H9 (cell line): ENCODE data around the gene BRCC3. TPM values are rescaled to one million over a fixed set of nuclear protein-coding genes. Genes with fewer than 3 reads are reported as not detected.

Source experiments
- DNase-seq: peaks from one replicate; pipeline ENCODE4 v3.0.0-alpha.2; 2017
- H2AFZ ChIP-seq: one replicate; pipeline ENCODE4 v1.6.1; 2013; ENCODE audit warnings: mild to moderate bottlenecking, low read length, control low read depth, moderate library complexity
- H2AK5ac ChIP-seq: 2 replicates; pipeline ENCODE4 v1.6.1; 2013; ENCODE audit warnings: low read length, control low read depth, mixed read lengths; ENCODE audit not compliant: insufficient read length
- H2BK120ac ChIP-seq: one replicate; pipeline ENCODE4 v1.6.1; 2013; ENCODE audit warnings: low read depth, mild to moderate bottlenecking, low read length, control low read depth, inconsistent platforms; ENCODE audit not compliant: poor library complexity, severe bottlenecking
- H2BK12ac ChIP-seq: 2 replicates; pipeline ENCODE4 v1.6.1; 2013; ENCODE audit warnings: low read length, control low read depth, mixed read lengths, low read depth; ENCODE audit not compliant: insufficient read length
- H2BK15ac ChIP-seq: 2 replicates; pipeline ENCODE4 v1.6.1; 2013; ENCODE audit warnings: low read depth, low read length, control low read depth
- H2BK20ac ChIP-seq: one replicate; pipeline ENCODE4 v1.6.1; 2013; ENCODE audit warnings: low read depth, mild to moderate bottlenecking, low read length, control low read depth, inconsistent platforms; ENCODE audit not compliant: poor library complexity, severe bottlenecking
- H2BK5ac ChIP-seq: 2 replicates; pipeline ENCODE4 v1.6.1; 2013; ENCODE audit warnings: low read length, control low read depth, mixed read lengths; ENCODE audit not compliant: insufficient read length
- H3K14ac ChIP-seq: 2 replicates; pipeline ENCODE4 v1.6.1; 2013; ENCODE audit warnings: low read length, control low read depth; ENCODE audit not compliant: insufficient read depth
- H3K18ac ChIP-seq: 2 replicates; pipeline ENCODE4 v1.6.1; 2013; ENCODE audit warnings: low read depth, mild to moderate bottlenecking, mixed read lengths, low read length, control low read depth; ENCODE audit not compliant: insufficient read length
- H3K23ac ChIP-seq: 2 replicates; pipeline ENCODE4 v1.6.1; 2013; ENCODE audit warnings: low read length, control low read depth, mixed read lengths, low read depth; ENCODE audit not compliant: insufficient read length
- H3K23me2 ChIP-seq: 2 replicates; pipeline ENCODE4 v1.6.1; 2013; ENCODE audit warnings: low read depth, mild to moderate bottlenecking, mixed read lengths, low read length, control low read depth; ENCODE audit not compliant: insufficient read length, poor library complexity, severe bottlenecking
- H3K27ac ChIP-seq: 2 replicates; pipeline ENCODE4 v1.5.1; 2013; ENCODE audit warnings: low read length, control low read depth, mixed read lengths, low read depth; ENCODE audit not compliant: insufficient read length
- H3K27me3 ChIP-seq: 2 replicates; pipeline ENCODE4 v1.6.1; 2013; ENCODE audit warnings: low read length, control low read depth, inconsistent platforms; ENCODE audit not compliant: insufficient read depth
- H3K4ac ChIP-seq: 2 replicates; pipeline ENCODE4 v1.6.1; 2013; ENCODE audit warnings: low read depth, mild to moderate bottlenecking, control low read depth, inconsistent platforms, low read length, moderate library complexity
- H3K4me1 ChIP-seq: 2 replicates; pipeline ENCODE4 v1.6.1; 2013; ENCODE audit warnings: low read length, control low read depth, inconsistent platforms; ENCODE audit not compliant: insufficient read depth
- H3K4me2 ChIP-seq: 2 replicates; pipeline ENCODE4 v1.6.1; 2013; ENCODE audit warnings: low read length, control low read depth, mixed read lengths; ENCODE audit not compliant: insufficient read length, insufficient read depth
- H3K56ac ChIP-seq: 2 replicates; pipeline ENCODE4 v1.6.1; 2013; ENCODE audit warnings: low read depth, mild to moderate bottlenecking, mixed read lengths, low read length, control low read depth; ENCODE audit not compliant: insufficient read length
- H3K79me1 ChIP-seq: 2 replicates; pipeline ENCODE4 v1.6.1; 2013; ENCODE audit warnings: low read depth, mild to moderate bottlenecking, moderate library complexity, low read length, control low read depth, inconsistent platforms; ENCODE audit not compliant: insufficient read depth, poor library complexity, severe bottlenecking
- H3K79me2 ChIP-seq: 2 replicates; pipeline ENCODE4 v1.6.1; 2013; ENCODE audit warnings: low read length, control low read depth, inconsistent platforms; ENCODE audit not compliant: insufficient read depth
- H3K9ac ChIP-seq: 2 replicates; pipeline ENCODE4 v1.6.1; 2013; ENCODE audit warnings: low read length, control low read depth, mixed read lengths; ENCODE audit not compliant: insufficient read length; ENCODE audit errors: extremely low read depth
- H3K9me3 ChIP-seq: one replicate; pipeline ENCODE4 v1.6.1; 2013; ENCODE audit warnings: low read depth, low read length, inconsistent platforms; ENCODE audit not compliant: control insufficient read depth
- H3T11ph ChIP-seq: one replicate; pipeline ENCODE4 v1.6.1; 2013; ENCODE audit warnings: mild to moderate bottlenecking, low read length, control low read depth, inconsistent platforms
- H4K20me1 ChIP-seq: one replicate; pipeline ENCODE4 v1.6.1; 2013; ENCODE audit not compliant: control insufficient read depth, insufficient read length, insufficient read depth
- H4K5ac ChIP-seq: 2 replicates; pipeline ENCODE4 v1.6.1; 2013; ENCODE audit warnings: low read depth, mild to moderate bottlenecking, mixed read lengths, low read length, control low read depth; ENCODE audit not compliant: insufficient read length
- H4K8ac ChIP-seq: replicated peaks from 2 replicates; pipeline ENCODE4 v1.6.1; 2013; ENCODE audit warnings: low read length, control low read depth, mixed read lengths, low read depth; ENCODE audit not compliant: insufficient read length
- H4K91ac ChIP-seq: 2 replicates; pipeline ENCODE4 v1.6.1; 2013; ENCODE audit warnings: low read depth, mild to moderate bottlenecking, moderate library complexity, mixed read lengths, low read length, control low read depth; ENCODE audit not compliant: insufficient read length
- H3K27ac Mint-ChIP-seq, 3 experiments: 2 replicates in 2 of 3; 3 replicates in 1 of 3; pipeline ENCODE4 v1.8.0; 2020 to 2021; ENCODE audit warnings: mixed read lengths in 3 of 3, mild to moderate bottlenecking in 1 of 3, moderate library complexity in 1 of 3
- H3K27me3 Mint-ChIP-seq: 2 replicates; pipeline ENCODE4 v1.8.0; 2021; ENCODE audit warnings: low read depth, mild to moderate bottlenecking, moderate library complexity, mixed read lengths
- H3K36me3 Mint-ChIP-seq, 3 experiments: 2 replicates in 2 of 3; 3 replicates in 1 of 3; pipeline ENCODE4 v1.8.0; 2020 to 2021; ENCODE audit warnings: low read depth in 3 of 3, mixed read lengths in 3 of 3; ENCODE audit not compliant: insufficient read depth in 1 of 3
- H3K4me1 Mint-ChIP-seq, 2 experiments: 2 replicates each; pipeline ENCODE4 v1.8.0; 2020; ENCODE audit warnings: mixed read lengths in 2 of 2
- H3K4me3 Mint-ChIP-seq, 2 experiments: 2 replicates in 1 of 2; 3 replicates in 1 of 2; pipeline ENCODE4 v1.8.0; 2020 to 2021; ENCODE audit warnings: mild to moderate bottlenecking in 2 of 2, mixed read lengths in 2 of 2, moderate library complexity in 1 of 2
- H3K9me3 Mint-ChIP-seq, 2 experiments: 2 replicates in 1 of 2; 3 replicates in 1 of 2; pipeline ENCODE4 v1.8.0; 2020; ENCODE audit warnings: mild to moderate bottlenecking in 2 of 2, mixed read lengths in 2 of 2, moderate library complexity in 1 of 2
- WGBS: extraction: QIAGEN DNeasy Blood & Tissue Kit; methylation state at CpG from one replicate; pipeline ENCODE4 v1.1.7; 2013; ENCODE audit warnings: missing lambda C conversion rate, low lambda C conversion rate, mixed read lengths; ENCODE audit not compliant: insufficient read length; ENCODE audit errors: extremely low coverage; 5-methylcytosine and 5-hydroxymethylcytosine counted together
- total RNA-seq: library from RNA; stranded (reverse); gene quantifications from 2 replicates; pipeline ENCODE4 v1.2.1, GENCODE V29; 2021
- TF ChIP-seq, protein P1 (sequence below): fragments of 200-600 bp; sonication (generic); conservative IDR thresholded peaks from 3 replicates; pipeline ENCODE4 v1.8.0; 2021; ENCODE audit warnings: antibody characterized with exemption, mild to moderate bottlenecking

The BRCC3 gene
- total RNA-seq, 1 experiment from 2014 or later: 27.3 TPM

DNA sequence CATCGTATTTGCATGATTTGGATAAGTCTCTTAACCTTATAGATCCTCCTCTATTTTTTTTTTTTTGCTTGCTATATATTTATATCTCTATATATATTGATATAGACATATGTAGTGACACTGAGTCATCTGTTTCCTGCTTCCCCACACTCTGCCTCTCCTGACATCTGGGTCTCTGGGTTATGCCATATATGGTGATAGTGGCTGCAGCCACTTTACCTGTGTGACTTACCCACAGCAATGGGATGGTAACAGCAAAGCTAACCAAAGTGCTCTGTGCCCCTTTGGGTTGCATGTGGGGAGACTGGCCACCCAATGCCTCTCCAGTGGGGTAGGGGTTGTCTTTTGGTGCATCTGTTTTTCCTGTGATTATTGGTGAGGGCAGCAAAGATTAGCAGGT lies 14.8 kb upstream of the BRCC3 start:
- H3K79me2 ChIP-seq: no peaks in the 10 kb centered on the region
- no peak overlapping the region for H3T11ph ChIP-seq
- Mint-ChIP-seq H3K4me3 (no peak overlapping the region), H3K27me3 (peaks cover under 1% of the 10 kb centered on the region; the same call in 1 of the 2 replicates), H3K4me1 (0 out of 4 replicates have a peak, but pooled peaks cover 0 to 4% of the 10 kb centered on the region in 2 experiments), H3K9me3 (peaks cover 49 to 60% of the 10 kb centered on the region in 2 experiments), H3K27ac (no peak overlapping the region), H3K36me3 (peaks cover 2 to 25% (median 11%) of the 10 kb centered on the region in 3 experiments; a peak in 4 of 7 replicates)
- H4K5ac ChIP-seq: no peak overlapping the region
- H3K27ac ChIP-seq: no peak overlapping the region
- H3K79me1 ChIP-seq: no peaks in the 10 kb centered on the region
- TF ChIP-seq, protein P1, sequence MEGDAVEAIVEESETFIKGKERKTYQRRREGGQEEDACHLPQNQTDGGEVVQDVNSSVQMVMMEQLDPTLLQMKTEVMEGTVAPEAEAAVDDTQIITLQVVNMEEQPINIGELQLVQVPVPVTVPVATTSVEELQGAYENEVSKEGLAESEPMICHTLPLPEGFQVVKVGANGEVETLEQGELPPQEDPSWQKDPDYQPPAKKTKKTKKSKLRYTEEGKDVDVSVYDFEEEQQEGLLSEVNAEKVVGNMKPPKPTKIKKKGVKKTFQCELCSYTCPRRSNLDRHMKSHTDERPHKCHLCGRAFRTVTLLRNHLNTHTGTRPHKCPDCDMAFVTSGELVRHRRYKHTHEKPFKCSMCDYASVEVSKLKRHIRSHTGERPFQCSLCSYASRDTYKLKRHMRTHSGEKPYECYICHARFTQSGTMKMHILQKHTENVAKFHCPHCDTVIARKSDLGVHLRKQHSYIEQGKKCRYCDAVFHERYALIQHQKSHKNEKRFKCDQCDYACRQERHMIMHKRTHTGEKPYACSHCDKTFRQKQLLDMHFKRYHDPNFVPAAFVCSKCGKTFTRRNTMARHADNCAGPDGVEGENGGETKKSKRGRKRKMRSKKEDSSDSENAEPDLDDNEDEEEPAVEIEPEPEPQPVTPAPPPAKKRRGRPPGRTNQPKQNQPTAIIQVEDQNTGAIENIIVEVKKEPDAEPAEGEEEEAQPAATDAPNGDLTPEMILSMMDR: no peak
- no peak overlapping the region for H4K8ac ChIP-seq
- H4K91ac ChIP-seq: no peak overlapping the region
- no peaks in the 10 kb centered on the region for H4K20me1 ChIP-seq
- H3K23ac ChIP-seq: no peak overlapping the region
- no CpG with 5 or more reads among the region's 1 CpG for WGBS
- H2BK120ac ChIP-seq: no peak overlapping the region
- H2BK12ac ChIP-seq: no peak overlapping the region
- H3K27me3 ChIP-seq: no peaks in the 10 kb centered on the region
- H3K14ac ChIP-seq: no peak overlapping the region
- H3K23me2 ChIP-seq: no peaks in the 10 kb centered on the region
- no peaks in the 10 kb centered on the region for H3K4me1 ChIP-seq
- H2BK15ac ChIP-seq: no peak overlapping the region
- no peak for DNase-seq
- no peak overlapping the region for H2AFZ ChIP-seq
- H3K9ac ChIP-seq: no peak overlapping the region
- no peak overlapping the region for H3K18ac ChIP-seq
- peaks cover 16% of the 10 kb centered on the region for H3K9me3 ChIP-seq
- no peak overlapping the region for H2BK20ac ChIP-seq
- no peak overlapping the region for H2AK5ac ChIP-seq
- no peak overlapping the region for H3K56ac ChIP-seq
- H3K4me2 ChIP-seq: no peak overlapping the region
- H2BK5ac ChIP-seq: no peak overlapping the region
- no peak overlapping the region for H3K4ac ChIP-seq
